GM18909 (cell line): ENCODE measurements around the gene TMEM196.
A peak's percentile ranks its signal among the peaks of the same experiment; 100 is the strongest.
"Not testable (repeated sequence)": the region's sequence is repeated elsewhere in the genome, so short reads cannot be mapped to it uniquely, and the experiment has no call there.

Experiments used
- ATAC-seq: cut with Tn5 transposase; IDR thresholded peaks from one replicate; pipeline ENCODE4 v1.9.1; 2021; ENCODE audit warnings: mild to moderate bottlenecking; ENCODE audit not compliant: unreplicated experiment, poor library complexity

TMEM196 gene

DNA sequence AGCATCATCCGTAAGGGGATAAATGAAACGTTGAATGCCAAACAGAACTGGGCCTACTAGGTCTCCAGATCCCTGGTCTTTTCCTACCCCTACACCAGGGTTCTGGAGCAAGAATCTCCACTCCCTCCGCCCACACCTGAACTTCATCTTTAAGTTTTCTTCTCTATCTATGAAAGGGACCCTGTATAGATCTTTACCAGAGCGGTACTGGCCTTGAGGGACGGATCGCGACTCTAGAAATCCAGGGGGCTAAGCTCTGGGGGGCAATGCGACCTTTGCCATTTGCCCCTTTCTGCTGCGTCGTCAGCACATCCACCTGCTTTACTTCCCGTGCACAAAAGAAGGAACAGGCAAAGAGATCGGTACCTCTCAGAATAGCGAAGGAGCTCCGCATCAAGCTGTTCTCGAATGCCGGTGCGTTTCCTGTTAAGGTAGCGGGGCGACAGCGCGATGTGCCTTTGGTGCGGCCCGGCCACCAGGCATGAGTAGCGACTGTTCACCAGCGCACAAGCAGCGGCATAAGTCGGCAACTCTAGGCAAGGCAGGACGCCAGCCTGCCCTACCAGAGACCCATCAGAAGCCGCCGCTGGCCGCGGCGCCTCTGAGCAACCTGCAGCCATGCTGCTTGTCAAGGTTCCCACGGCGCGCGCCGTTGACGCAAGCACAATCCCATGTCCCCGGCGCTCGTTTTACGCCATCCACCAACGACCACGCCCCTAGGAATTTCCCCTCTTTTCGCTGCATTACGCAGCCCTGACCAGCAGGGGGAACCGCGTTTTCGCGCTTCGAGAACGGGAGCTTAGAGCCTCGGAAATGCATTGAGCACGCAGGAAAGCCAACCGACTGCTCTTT, 64.8 kb downstream of the TMEM196 start, which contains the start of gene POLR1F:
Gene POLR1F, minus strand, starts transcription at position 641 of the 852 bp plus-strand sequence. Its CDS starts 21 bp downstream, at position 620.
- peak; percentile 99 for ATAC-seq

DNA sequence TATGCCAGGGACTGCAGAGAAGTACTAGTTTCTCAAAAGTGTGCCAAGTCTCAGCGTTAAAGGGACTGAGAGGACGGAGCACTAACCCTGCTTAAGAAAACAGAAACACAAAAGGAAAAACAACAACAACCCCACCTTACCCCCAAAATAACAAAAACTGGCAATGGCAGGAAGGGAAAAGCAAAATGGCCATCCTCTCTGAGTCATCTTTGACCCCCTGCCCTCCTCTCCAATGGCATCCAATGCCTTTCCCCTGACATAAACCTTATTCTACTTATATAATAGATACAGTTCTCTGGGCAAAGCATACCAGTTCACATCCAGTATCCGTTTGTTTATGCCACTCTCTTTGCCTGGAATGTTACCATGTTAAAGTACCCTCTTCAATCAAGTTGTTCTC, 66.2 kb downstream of the TMEM196 start:
- no peak for ATAC-seq

- no peak for ATAC-seq
These were observed 67.8 kb downstream of the TMEM196 start for GRCh38 chr7:19705663-19706062.

- ATAC-seq = no peak
These were observed 71.9 kb downstream of the TMEM196 start for GRCh38 chr7:19701471-19701870.

DNA sequence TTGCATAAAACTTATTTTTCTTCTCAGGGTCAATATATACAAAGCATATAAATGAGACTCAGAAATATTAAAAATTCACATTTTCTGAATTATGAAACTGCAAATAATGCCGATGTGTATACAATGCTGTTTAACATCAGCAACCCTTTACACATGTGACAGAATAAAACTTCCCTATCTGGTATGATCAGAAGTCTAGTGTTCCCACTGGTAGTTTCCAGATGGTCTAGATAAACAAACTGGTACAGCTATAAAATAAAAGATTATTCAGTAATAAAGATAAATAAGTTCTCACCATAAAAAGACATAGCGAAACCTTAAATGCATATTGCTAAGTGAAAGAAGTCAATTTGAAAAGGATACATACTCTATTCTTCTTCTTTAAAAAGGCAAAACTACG, 72.5 kb downstream of the TMEM196 start:
- no peak for ATAC-seq

- no peak for ATAC-seq
These were observed 75.1 kb downstream of the TMEM196 start for GRCh38 chr7:19698331-19698730.

- ATAC-seq = no peak
These were observed 76.5 kb downstream of the TMEM196 start for GRCh38 chr7:19696926-19697325.

DNA sequence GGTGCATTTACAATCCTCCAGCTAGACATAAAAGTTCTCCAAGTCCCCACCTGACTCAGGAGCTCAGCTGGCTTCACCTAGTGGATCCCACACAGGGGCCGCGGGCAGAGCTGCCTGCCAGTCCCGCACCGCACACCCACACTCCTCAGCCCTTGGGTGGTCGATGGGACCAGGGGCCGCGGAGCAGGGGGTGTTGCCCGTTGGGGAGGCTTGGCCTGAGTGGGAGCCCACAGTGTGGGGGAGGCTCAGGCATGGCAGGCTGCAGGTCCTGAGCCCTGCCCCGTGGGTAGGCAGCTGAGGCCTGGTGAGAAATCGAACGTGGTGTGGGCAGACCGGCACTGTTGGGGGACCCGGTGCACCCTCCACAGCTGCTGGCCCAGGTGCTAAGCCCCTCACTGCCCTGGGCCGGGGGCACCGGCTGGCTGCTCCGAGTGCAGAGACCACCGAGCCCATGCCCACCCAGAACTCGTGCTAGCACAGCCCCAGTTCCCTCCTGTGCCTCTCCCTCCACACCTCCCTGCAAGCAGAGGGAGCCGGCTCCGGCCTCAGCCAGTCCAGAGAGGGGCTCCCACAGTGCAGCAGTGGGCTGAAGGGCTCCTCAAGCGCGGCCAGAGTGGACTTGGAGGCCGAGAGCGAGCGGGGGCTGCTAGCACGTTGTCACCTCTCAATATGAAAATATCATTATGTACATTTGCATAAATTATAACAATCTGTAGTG, 81.1 kb downstream of the TMEM196 start:
- ATAC-seq = no peak

- ATAC-seq = no peak
These were observed 82.7 kb downstream of the TMEM196 start for GRCh38 chr7:19690736-19691135.

GRCh38 chr7:19689130-19689529, 84.3 kb downstream of the TMEM196 start:
- not testable (repeated sequence) for ATAC-seq

DNA sequence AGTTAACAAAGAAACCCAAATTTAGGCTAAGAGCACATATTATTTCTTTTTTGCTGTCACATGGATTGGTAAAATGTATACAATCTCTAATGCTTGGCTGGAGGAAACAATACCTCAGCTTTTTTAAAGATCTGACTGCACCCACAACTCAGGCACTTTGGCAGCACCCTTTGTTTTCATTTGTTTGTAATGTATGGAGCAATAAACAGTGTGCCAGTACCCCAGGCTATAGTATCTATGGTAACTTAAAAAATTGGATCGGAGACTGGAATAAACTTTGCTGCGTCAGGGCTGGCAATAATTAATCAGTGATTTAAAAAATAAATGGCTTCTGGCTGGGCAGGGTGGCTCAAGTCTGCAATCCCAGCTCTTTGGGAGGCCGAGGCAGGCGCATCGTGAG, 91.8 kb downstream of the TMEM196 start:
- ATAC-seq = no peak

GRCh38 chr7:19677180-19677579, 96.2 kb downstream of the TMEM196 start:
- peak; percentile 88 for ATAC-seq

- no peak for ATAC-seq
These were observed 97.6 kb downstream of the TMEM196 start for GRCh38 chr7:19675816-19676215.

GRCh38 chr7:19674266-19674960, 99.0 kb downstream of the TMEM196 start:
- ATAC-seq = no peak

GRCh38 chr7:19670806-19671205, 102.6 kb downstream of the TMEM196 start:
- ATAC-seq = no peak
